ENCODE measurements around the gene EFEMP1. TPM values are rescaled to one million over a fixed set of nuclear protein-coding genes. Genes with fewer than 3 reads are reported as not detected.

The EFEMP1 gene
- polyA plus RNA-seq, 1 of the 3 experiments (the other 2 are of a cell fraction) = 1,015 TPM

DNA sequence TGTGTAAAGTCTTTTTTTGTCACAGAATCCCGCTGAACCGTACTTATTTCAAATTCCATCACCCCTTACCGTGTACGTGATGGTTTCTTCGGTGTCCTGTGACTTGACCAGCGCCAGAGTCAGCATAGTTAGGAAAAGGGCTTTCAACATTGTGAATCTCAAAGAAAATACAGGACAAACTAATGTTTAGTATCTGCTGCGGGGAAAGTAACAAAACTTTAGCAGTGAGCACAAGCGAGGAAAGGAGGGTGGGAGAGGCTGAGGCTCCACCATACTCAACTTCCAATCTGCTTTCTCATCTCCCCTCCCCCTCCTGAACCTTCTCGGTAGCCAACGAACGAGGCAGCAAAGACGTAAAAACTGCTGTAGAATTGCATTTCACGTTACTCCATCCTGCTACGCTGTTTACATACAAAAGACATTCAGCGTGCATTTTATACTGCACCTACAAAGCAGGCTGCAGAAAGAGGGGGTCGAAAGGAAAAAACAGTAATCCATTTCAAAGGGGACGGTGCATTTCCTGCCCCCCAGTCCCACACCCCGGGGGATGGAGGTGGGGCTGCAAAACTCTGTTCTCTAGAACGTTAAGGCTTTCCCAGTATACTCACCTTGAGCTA is 1.2 kb downstream of the EFEMP1 start:
- no peaks in the 10 kb centered on the region for H3K9me3 ChIP-seq
- H3K27ac ChIP-seq (ENCODE audit: low read depth in 2 of 2, low read length in 1 of 2) = peak overlapping the region in 1 of 2 experiments; percentile 50; a peak in 1 of 4 replicates
- no peaks in the 10 kb centered on the region for H3K9me2 ChIP-seq
- peaks cover 6% of the 10 kb centered on the region for H3F3A ChIP-seq (replicated peaks; ENCODE audit: insufficient read depth)
- peak overlapping the region; percentile 94 for H3K4me2 ChIP-seq
- TF ChIP-seq, protein P1, sequence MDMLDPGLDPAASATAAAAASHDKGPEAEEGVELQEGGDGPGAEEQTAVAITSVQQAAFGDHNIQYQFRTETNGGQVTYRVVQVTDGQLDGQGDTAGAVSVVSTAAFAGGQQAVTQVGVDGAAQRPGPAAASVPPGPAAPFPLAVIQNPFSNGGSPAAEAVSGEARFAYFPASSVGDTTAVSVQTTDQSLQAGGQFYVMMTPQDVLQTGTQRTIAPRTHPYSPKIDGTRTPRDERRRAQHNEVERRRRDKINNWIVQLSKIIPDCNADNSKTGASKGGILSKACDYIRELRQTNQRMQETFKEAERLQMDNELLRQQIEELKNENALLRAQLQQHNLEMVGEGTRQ (IDR thresholded peaks at IDR 0.05; ENCODE audit: borderline replicate concordance, low read depth, low read length) = no peak
- TF ChIP-seq RAD21 (IDR thresholded peaks at IDR 0.05; ENCODE audit: low read length) (no peak), EZH2phosphoT487 (IDR thresholded peaks at IDR 0.05; ENCODE audit: borderline replicate concordance, low read depth) (no peak), FOSL2 (IDR thresholded peaks at IDR 0.05; ENCODE audit: borderline replicate concordance, low read depth) (no peak), RXRA (IDR thresholded peaks at IDR 0.05; ENCODE audit: borderline replicate concordance, low read depth) (no peak), POLR2AphosphoS5 (IDR thresholded peaks at IDR 0.05; ENCODE audit: low read depth, low read length) (no peak)
- peak overlapping the region; percentile 88; the same call in 1 of the 2 replicates for H2AFZ ChIP-seq (ENCODE audit: low read depth)
- H3K4me3 ChIP-seq (ENCODE audit: low read depth in 2 of 2, low read length in 1 of 2) = peak overlapping the region; percentile 61 to 92; a peak in 3 of 4 replicates
- 37% methylated on average over 19 of the region's 19 CpGs for WGBS (ENCODE audit: low lambda C conversion rate)
- ChIA-PET POLR2A (no interaction called here), CTCF (interaction anchor here (1.9 kb wide), 1 partner anchor 38 kb away, joined by 5 read pairs; no protein-coding TSS in a partner anchor)
- DNase-seq = no peak
- no peaks in the 10 kb centered on the region for H4K20me1 ChIP-seq (ENCODE audit: insufficient read depth)
- no peaks in the 10 kb centered on the region for H3K27me3 ChIP-seq (ENCODE audit: insufficient read depth)
- no peaks in the 10 kb centered on the region for H3K4me1 ChIP-seq (ENCODE audit: control insufficient read depth in 1 of 2, insufficient read depth in 2 of 2, low read depth in 1 of 2, low read length in 1 of 2)
- H3K36me3 ChIP-seq (replicated peaks in 1 of 2; ENCODE audit: control insufficient read depth in 1 of 2, insufficient read depth in 2 of 2, low read length in 1 of 2) = peaks cover 9 to 28% of the 10 kb centered on the region in 2 experiments
- H3K79me2 ChIP-seq (ENCODE audit: insufficient read depth) = peaks cover 33% of the 10 kb centered on the region
- H3K9ac ChIP-seq = peak overlapping the region; percentile 78

DNA sequence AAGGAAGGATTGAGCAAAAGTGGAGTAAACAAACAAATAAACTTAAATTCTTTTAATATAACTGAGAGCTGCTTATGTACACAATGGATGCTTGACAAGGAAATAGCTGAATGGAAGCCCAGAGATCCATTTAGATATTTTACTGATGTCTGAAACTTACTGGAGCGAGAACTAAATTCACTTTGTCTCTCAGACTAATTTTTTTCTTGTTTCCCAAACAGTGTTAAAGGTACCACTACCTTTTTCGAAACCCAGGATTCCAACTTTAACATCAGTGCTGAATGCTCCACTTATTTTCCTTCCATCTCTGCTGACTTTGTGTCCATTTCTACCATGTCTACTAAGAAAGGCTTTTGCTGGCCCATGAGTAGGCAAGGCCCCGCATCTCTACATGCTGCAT is 4.0 kb downstream of the EFEMP1 start:
- peaks cover 0 to 8% of the 10 kb centered on the region in 2 experiments; a peak in 2 of 4 replicates for H3K4me1 ChIP-seq (ENCODE audit: control insufficient read depth in 1 of 2, insufficient read depth in 2 of 2, low read depth in 1 of 2, low read length in 1 of 2)
- H3K4me3 ChIP-seq (ENCODE audit: low read depth in 2 of 2, low read length in 1 of 2) = no peak overlapping the region
- no peak for DNase-seq
- no peaks in the 10 kb centered on the region for H3K9me2 ChIP-seq
- TF ChIP-seq FOXJ3 (CRISPR knock-in tag; IDR thresholded peaks at IDR 0.05) = no peak
- peaks cover 32% of the 10 kb centered on the region for H3F3A ChIP-seq (replicated peaks; ENCODE audit: insufficient read depth)
- H3K79me2 ChIP-seq (ENCODE audit: insufficient read depth) = peaks cover 45% of the 10 kb centered on the region
- H3K27me3 ChIP-seq (ENCODE audit: insufficient read depth) = no peaks in the 10 kb centered on the region
- H4K20me1 ChIP-seq (ENCODE audit: insufficient read depth) = no peaks in the 10 kb centered on the region
- H2AFZ ChIP-seq (ENCODE audit: low read depth) = no peak overlapping the region
- WGBS (ENCODE audit: low lambda C conversion rate) = 72% methylated on average over 3 of the region's 3 CpGs
- H3K36me3 ChIP-seq (replicated peaks in 1 of 2; ENCODE audit: control insufficient read depth in 1 of 2, insufficient read depth in 2 of 2, low read length in 1 of 2) = peaks cover 13 to 40% of the 10 kb centered on the region in 2 experiments
- POLR2A ChIA-PET = no interaction called here
- H3K9ac ChIP-seq = no peak overlapping the region
- no peak overlapping the region for H3K27ac ChIP-seq (ENCODE audit: low read depth in 2 of 2, low read length in 1 of 2)
- no peaks in the 10 kb centered on the region for H3K9me3 ChIP-seq
- CTCF ChIA-PET = no interaction called here
- H3K4me2 ChIP-seq = no peak overlapping the region

- no peak overlapping the region for H3K4me3 ChIP-seq (ENCODE audit: low read depth in 2 of 2, low read length in 1 of 2)
- H3K9me2 ChIP-seq = no peaks in the 10 kb centered on the region
- H3K4me2 ChIP-seq = no peak overlapping the region; the same call in 1 of the 2 replicates
- no peak for DNase-seq
- H3K9ac ChIP-seq = no peak overlapping the region
- peaks cover 46% of the 10 kb centered on the region for H3K79me2 ChIP-seq (ENCODE audit: insufficient read depth)
- peaks cover 0 to 8% of the 10 kb centered on the region in 2 experiments; a peak in 2 of 4 replicates for H3K4me1 ChIP-seq (ENCODE audit: control insufficient read depth in 1 of 2, insufficient read depth in 2 of 2, low read depth in 1 of 2, low read length in 1 of 2)
- no peaks in the 10 kb centered on the region for H3K27me3 ChIP-seq (ENCODE audit: insufficient read depth)
- H4K20me1 ChIP-seq (ENCODE audit: insufficient read depth) = no peaks in the 10 kb centered on the region
- ChIA-PET CTCF (no interaction called here), POLR2A (no interaction called here)
- WGBS (ENCODE audit: low lambda C conversion rate) = 38% methylated on average over 1 of the region's 1 CpG
- no peak overlapping the region for H3K27ac ChIP-seq (ENCODE audit: low read depth in 2 of 2, low read length in 1 of 2)
- H3K9me3 ChIP-seq = no peaks in the 10 kb centered on the region
- no peak overlapping the region for H2AFZ ChIP-seq (ENCODE audit: low read depth)
- peaks cover 33% of the 10 kb centered on the region for H3F3A ChIP-seq (replicated peaks; ENCODE audit: insufficient read depth)
- peaks cover 13 to 42% of the 10 kb centered on the region in 2 experiments for H3K36me3 ChIP-seq (replicated peaks in 1 of 2; ENCODE audit: control insufficient read depth in 1 of 2, insufficient read depth in 2 of 2, low read length in 1 of 2)
- TF ChIP-seq TCF12 (IDR thresholded peaks at IDR 0.05) (no peak), RCOR1 (IDR thresholded peaks at IDR 0.05; ENCODE audit: low read length) (no peak), MXI1 (IDR thresholded peaks at IDR 0.05; ENCODE audit: low read depth, low read length) (no peak), FOXJ3 (CRISPR knock-in tag; IDR thresholded peaks at IDR 0.05) (no peak), YY1 (IDR thresholded peaks at IDR 0.05; ENCODE audit: low read depth) (no peak), RXRA (IDR thresholded peaks at IDR 0.05; ENCODE audit: borderline replicate concordance, low read depth) (no peak), EZH2phosphoT487 (IDR thresholded peaks at IDR 0.05; ENCODE audit: borderline replicate concordance, low read depth) (no peak), NRF1 (IDR thresholded peaks at IDR 0.05; ENCODE audit: low read depth, low read length) (no peak), SMC3 (IDR thresholded peaks at IDR 0.05; ENCODE audit: low read depth, low read length) (no peak), GABPA (IDR thresholded peaks at IDR 0.05; ENCODE audit: low read depth) (no peak), SIN3A (IDR thresholded peaks at IDR 0.05; ENCODE audit: borderline replicate concordance, low read depth, low read length) (no peak), GATA2 (CRISPR knock-in tag; IDR thresholded peaks at IDR 0.05) (no peak)
- TF ChIP-seq, protein P2, sequence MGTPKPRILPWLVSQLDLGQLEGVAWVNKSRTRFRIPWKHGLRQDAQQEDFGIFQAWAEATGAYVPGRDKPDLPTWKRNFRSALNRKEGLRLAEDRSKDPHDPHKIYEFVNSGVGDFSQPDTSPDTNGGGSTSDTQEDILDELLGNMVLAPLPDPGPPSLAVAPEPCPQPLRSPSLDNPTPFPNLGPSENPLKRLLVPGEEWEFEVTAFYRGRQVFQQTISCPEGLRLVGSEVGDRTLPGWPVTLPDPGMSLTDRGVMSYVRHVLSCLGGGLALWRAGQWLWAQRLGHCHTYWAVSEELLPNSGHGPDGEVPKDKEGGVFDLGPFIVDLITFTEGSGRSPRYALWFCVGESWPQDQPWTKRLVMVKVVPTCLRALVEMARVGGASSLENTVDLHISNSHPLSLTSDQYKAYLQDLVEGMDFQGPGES (IDR thresholded peaks at IDR 0.05; ENCODE audit: low read depth, low read length) = no peak
- TF ChIP-seq, protein P1 (IDR thresholded peaks at IDR 0.05; ENCODE audit: borderline replicate concordance, low read depth, low read length) = no peak
- TF ChIP-seq, protein P3, sequence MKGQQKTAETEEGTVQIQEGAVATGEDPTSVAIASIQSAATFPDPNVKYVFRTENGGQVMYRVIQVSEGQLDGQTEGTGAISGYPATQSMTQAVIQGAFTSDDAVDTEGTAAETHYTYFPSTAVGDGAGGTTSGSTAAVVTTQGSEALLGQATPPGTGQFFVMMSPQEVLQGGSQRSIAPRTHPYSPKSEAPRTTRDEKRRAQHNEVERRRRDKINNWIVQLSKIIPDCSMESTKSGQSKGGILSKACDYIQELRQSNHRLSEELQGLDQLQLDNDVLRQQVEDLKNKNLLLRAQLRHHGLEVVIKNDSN (IDR thresholded peaks at IDR 0.05; ENCODE audit: borderline replicate concordance, low read depth) = no peak
Observed at GRCh38 chr2:55918856-55919255, 4.7 kb downstream of the EFEMP1 start.

Data from SK-N-SH (cell line).